Measurements from ENCODE around the gene GET4.
"Not testable (repeated sequence)": the region's sequence is repeated elsewhere in the genome, so short reads cannot be mapped to it uniquely, and the experiment has no call there.

The GET4 gene

GRCh38 chr7:930975-931758 is 54.8 kb downstream of the GET4 start:
- no peak for TF ChIP-seq POLR2A (IDR thresholded peaks at IDR 0.05; ENCODE audit: low read length)
- TF ChIP-seq GATA1 (IDR thresholded peaks at IDR 0.05; ENCODE audit: low read depth, low read length) = no peak
- DNase-seq = no peak

- no peak for DNase-seq
- TF ChIP-seq POLR2A (IDR thresholded peaks at IDR 0.05; ENCODE audit: low read length) (no peak), GATA1 (IDR thresholded peaks at IDR 0.05; ENCODE audit: low read depth, low read length) (no peak)
Observed at GRCh38 chr7:931871-932650, 55.7 kb downstream of the GET4 start.

- no peak for DNase-seq
- TF ChIP-seq GATA1 (IDR thresholded peaks at IDR 0.05; ENCODE audit: low read depth, low read length) = no peak
- no peak for TF ChIP-seq POLR2A (IDR thresholded peaks at IDR 0.05; ENCODE audit: low read length)
Observed at GRCh38 chr7:932651-932975, 56.3 kb downstream of the GET4 start.

- TF ChIP-seq POLR2A (IDR thresholded peaks at IDR 0.05; ENCODE audit: low read length) = no peak
- no peak for DNase-seq
Observed at GRCh38 chr7:934469-935163, 58.3 kb downstream of the GET4 start.

- TF ChIP-seq POLR2A (IDR thresholded peaks at IDR 0.05; ENCODE audit: low read length) = no peak
- TF ChIP-seq GATA1 (IDR thresholded peaks at IDR 0.05; ENCODE audit: low read depth, low read length) = no peak
- no peak for DNase-seq
Observed at GRCh38 chr7:935164-935873, 59.0 kb downstream of the GET4 start.

GRCh38 chr7:935874-936385 is 59.6 kb downstream of the GET4 start:
- TF ChIP-seq GATA1 (IDR thresholded peaks at IDR 0.05; ENCODE audit: low read depth, low read length) (no peak), POLR2A (IDR thresholded peaks at IDR 0.05; ENCODE audit: low read length) (no peak)
- no peak for DNase-seq

GRCh38 chr7:936386-937054 is 60.2 kb downstream of the GET4 start:
- DNase-seq = no peak
- TF ChIP-seq GATA1 (IDR thresholded peaks at IDR 0.05; ENCODE audit: low read depth, low read length) (no peak), POLR2A (IDR thresholded peaks at IDR 0.05; ENCODE audit: low read length) (no peak)

GRCh38 chr7:937856-938484 is 61.6 kb downstream of the GET4 start:
- TF ChIP-seq GATA1 (IDR thresholded peaks at IDR 0.05; ENCODE audit: low read depth, low read length) (no peak), POLR2A (IDR thresholded peaks at IDR 0.05; ENCODE audit: low read length) (no peak)
- no peak for DNase-seq

GRCh38 chr7:938546-939185 is 62.3 kb downstream of the GET4 start:
- DNase-seq = no peak
- TF ChIP-seq GATA1 (IDR thresholded peaks at IDR 0.05; ENCODE audit: low read depth, low read length) = no peak
- TF ChIP-seq POLR2A (IDR thresholded peaks at IDR 0.05; ENCODE audit: low read length) = no peak

- DNase-seq = no peak
- no peak for TF ChIP-seq GATA1 (IDR thresholded peaks at IDR 0.05; ENCODE audit: low read depth, low read length)
- TF ChIP-seq POLR2A (IDR thresholded peaks at IDR 0.05; ENCODE audit: low read length) = no peak
Observed at GRCh38 chr7:939843-940242, 63.5 kb downstream of the GET4 start.

- TF ChIP-seq POLR2A (IDR thresholded peaks at IDR 0.05; ENCODE audit: low read length) = no peak
Observed at GRCh38 chr7:940599-941408, 64.5 kb downstream of the GET4 start.

GRCh38 chr7:943793-944192 is 67.4 kb downstream of the GET4 start:
- not testable (repeated sequence) for DNase-seq

More at GRCh38 chr7:940599-941408, 64.5 kb downstream of the GET4 start:
- DNase-seq = no peak

All from erythroblast (primary cell).